Psoas muscle (tissue), 8 donors: Measurements from ENCODE around the gene YIF1A. TPM values are rescaled to one million over a fixed set of nuclear protein-coding genes. Genes with fewer than 3 reads are reported as not detected.

Experiments used
- ATAC-seq, 4 donors: fragments of 200-7000 bp; cut with Tn5 transposase; one replicate each; pipeline ENCODE4 v1.9.1; 2020; ENCODE audit warnings: moderate library complexity in 3 of 4, mild to moderate bottlenecking in 2 of 4
- DNase-seq, 2 donors: peaks; one replicate each; pipeline ENCODE4 v3.0.0-alpha.2; 2020
- H3K27ac ChIP-seq: fragments of 200-600 bp; one replicate; pipeline ENCODE4 v1.8.0; 2022
- H3K27me3 ChIP-seq, 3 donors: fragments of 200-600 bp in 1 of 3; one replicate each; pipeline versions ENCODE4 v1.6.1 to v1.8.0; 2013 to 2022; ENCODE audit warnings: low read length in 2 of 3, mild to moderate bottlenecking in 2 of 3, moderate library complexity in 1 of 3; ENCODE audit not compliant: insufficient read depth in 3 of 3
- H3K36me3 ChIP-seq, 2 donors: fragments of 200-600 bp in 1 of 2; one replicate each; pipeline versions ENCODE4 v1.6.1 to v1.8.0; 2013 to 2022; ENCODE audit warnings: low read depth in 1 of 2, mild to moderate bottlenecking in 1 of 2, moderate library complexity in 1 of 2; ENCODE audit not compliant: insufficient read depth in 1 of 2
- H3K4me1 ChIP-seq: fragments of 200-600 bp; one replicate; pipeline ENCODE4 v1.8.0; 2022
- H3K4me3 ChIP-seq: fragments of 200-600 bp; one replicate; pipeline ENCODE4 v1.8.0; 2022; ENCODE audit warnings: mild to moderate bottlenecking
- H3K9me3 ChIP-seq: fragments of 200-600 bp; one replicate; pipeline ENCODE4 v1.8.0; 2022
- WGBS, 3 donors: extraction: QIAGEN DNeasy Blood & Tissue Kit; methylation state at CpG; one replicate each; pipeline versions ENCODE4 v1.1.6 to v1.1.7; 2013; 5-methylcytosine and 5-hydroxymethylcytosine counted together
- intact Hi-C, 2 donors: fragments of 100-400 bp; cut with DNase I; formaldehyde crosslinking; loops; one replicate each; pipeline versions ENCODE4 v1.11.0 to v1.14.2; 2022
- polyA plus RNA-seq, 3 donors: library from polyadenylated mRNA; stranded (reverse); fragments of 200-250 nt; gene quantifications; one replicate each; pipeline ENCODE4 v1.2.3, GENCODE V29; 2013
- total RNA-seq, 4 donors: library from RNA; stranded (reverse); fragmentation: NEBNext Ultra II Directional in 2 of 4; extraction: Animal tissue kit (Norgen Biotek cat#: 25700) in 2 of 4; gene quantifications; one replicate each; pipeline versions ENCODE4 v1.2.1 to v1.2.4, GENCODE V29; 2021 to 2023
- TF ChIP-seq, protein P1 (sequence below): fragments of 200-600 bp; IDR thresholded peaks from one replicate; pipeline ENCODE4 v1.8.0; 2022; ENCODE audit warnings: antibody characterized with exemption
- donor health status: healthy with polysubstance abuse.
- donor health status: DM: no; HTN: no; CAD: no; lungs with moderate emphysema.
- donor health status: Bipolar disorder and iron deficiency.
- donor health status: healthy.
- donor health status: DM: yes; HTN: yes; CAD: no.
- donor health status: DM: no; HTN: no; CAD: no.
- donor health status: DM: no; HTN: no; CAD: no.
- donor health status: DM: yes; HTN: yes; CAD: no.

YIF1A gene
- total and polyA plus RNA-seq, 7 donors = 70.1 to 161 (median 87.4) TPM

GRCh38 chr11:66294626-66295620 lies 6.0 kb upstream of the YIF1A start:
- Histone ChIP-seq H3K27ac (no peak overlapping the region), H3K36me3 (no peaks in the 10 kb centered on the region), H3K9me3 (no peaks in the 10 kb centered on the region), H3K4me1 (peaks cover 3% of the 10 kb centered on the region), H3K27me3 (peaks cover 0 to 40% (median 14%) of the 10 kb centered on the region in 3 donors), H3K4me3 (no peak overlapping the region)
- ATAC-seq (no peak), DNase-seq (no peak)
- 72 to 83% (median 79%) methylated on average over 99 to 123 of the region's 123 CpGs for WGBS, 3 donors
- intact Hi-C loops = no loop called here
- TF ChIP-seq, protein P1, sequence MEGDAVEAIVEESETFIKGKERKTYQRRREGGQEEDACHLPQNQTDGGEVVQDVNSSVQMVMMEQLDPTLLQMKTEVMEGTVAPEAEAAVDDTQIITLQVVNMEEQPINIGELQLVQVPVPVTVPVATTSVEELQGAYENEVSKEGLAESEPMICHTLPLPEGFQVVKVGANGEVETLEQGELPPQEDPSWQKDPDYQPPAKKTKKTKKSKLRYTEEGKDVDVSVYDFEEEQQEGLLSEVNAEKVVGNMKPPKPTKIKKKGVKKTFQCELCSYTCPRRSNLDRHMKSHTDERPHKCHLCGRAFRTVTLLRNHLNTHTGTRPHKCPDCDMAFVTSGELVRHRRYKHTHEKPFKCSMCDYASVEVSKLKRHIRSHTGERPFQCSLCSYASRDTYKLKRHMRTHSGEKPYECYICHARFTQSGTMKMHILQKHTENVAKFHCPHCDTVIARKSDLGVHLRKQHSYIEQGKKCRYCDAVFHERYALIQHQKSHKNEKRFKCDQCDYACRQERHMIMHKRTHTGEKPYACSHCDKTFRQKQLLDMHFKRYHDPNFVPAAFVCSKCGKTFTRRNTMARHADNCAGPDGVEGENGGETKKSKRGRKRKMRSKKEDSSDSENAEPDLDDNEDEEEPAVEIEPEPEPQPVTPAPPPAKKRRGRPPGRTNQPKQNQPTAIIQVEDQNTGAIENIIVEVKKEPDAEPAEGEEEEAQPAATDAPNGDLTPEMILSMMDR = no peak

GRCh38 chr11:66293777-66294625 lies 5.1 kb upstream of the YIF1A start:
- TF ChIP-seq, protein P1 = no peak
- DNase-seq = no peak
- Histone ChIP-seq H3K27ac (no peak overlapping the region), H3K4me3 (no peak overlapping the region), H3K4me1 (peaks cover 7% of the 10 kb centered on the region), H3K36me3 (no peaks in the 10 kb centered on the region), H3K9me3 (no peaks in the 10 kb centered on the region), H3K27me3 (peaks cover 0 to 40% (median 14%) of the 10 kb centered on the region in 3 donors)
- intact Hi-C loops = no loop called here
- ATAC-seq = no peak
- 73 to 78% (median 76%) methylated on average over 26 to 30 of the region's 30 CpGs for WGBS, 3 donors

DNA sequence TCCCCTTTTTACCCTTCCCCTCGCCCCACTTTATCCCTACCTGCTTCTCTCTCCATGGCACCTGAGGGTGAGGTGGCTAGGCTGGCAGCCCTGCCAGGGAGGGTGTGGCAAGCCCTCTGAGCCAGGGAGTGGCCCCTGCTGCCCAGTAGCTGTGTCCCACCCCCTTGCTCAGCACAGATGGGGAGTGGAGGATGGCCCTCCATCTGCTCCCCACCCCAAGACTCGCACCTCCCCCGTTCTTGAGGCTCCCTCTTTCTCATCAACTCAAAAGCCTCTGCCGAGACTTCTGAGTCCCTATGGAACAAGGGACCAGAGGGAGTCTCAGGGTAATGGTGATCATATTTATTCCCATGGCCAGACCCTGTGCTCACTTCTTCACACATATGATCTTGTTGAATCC lies 4.4 kb upstream of the YIF1A start:
- no peaks in the 10 kb centered on the region for H3K9me3 ChIP-seq
- no peak overlapping the region for H3K27ac ChIP-seq
- DNase-seq (no peak), ATAC-seq (no peak)
- WGBS, 3 donors = 68 to 78% (median 70%) methylated on average over 4 of the region's 4 CpGs
- intact Hi-C loops = no loop called here
- peaks cover 0 to 40% (median 14%) of the 10 kb centered on the region in 3 donors for H3K27me3 ChIP-seq
- TF ChIP-seq, protein P1 = no peak
- no peak overlapping the region for H3K4me3 ChIP-seq
- no peaks in the 10 kb centered on the region for H3K36me3 ChIP-seq
- H3K4me1 ChIP-seq = peaks cover 8% of the 10 kb centered on the region

DNA sequence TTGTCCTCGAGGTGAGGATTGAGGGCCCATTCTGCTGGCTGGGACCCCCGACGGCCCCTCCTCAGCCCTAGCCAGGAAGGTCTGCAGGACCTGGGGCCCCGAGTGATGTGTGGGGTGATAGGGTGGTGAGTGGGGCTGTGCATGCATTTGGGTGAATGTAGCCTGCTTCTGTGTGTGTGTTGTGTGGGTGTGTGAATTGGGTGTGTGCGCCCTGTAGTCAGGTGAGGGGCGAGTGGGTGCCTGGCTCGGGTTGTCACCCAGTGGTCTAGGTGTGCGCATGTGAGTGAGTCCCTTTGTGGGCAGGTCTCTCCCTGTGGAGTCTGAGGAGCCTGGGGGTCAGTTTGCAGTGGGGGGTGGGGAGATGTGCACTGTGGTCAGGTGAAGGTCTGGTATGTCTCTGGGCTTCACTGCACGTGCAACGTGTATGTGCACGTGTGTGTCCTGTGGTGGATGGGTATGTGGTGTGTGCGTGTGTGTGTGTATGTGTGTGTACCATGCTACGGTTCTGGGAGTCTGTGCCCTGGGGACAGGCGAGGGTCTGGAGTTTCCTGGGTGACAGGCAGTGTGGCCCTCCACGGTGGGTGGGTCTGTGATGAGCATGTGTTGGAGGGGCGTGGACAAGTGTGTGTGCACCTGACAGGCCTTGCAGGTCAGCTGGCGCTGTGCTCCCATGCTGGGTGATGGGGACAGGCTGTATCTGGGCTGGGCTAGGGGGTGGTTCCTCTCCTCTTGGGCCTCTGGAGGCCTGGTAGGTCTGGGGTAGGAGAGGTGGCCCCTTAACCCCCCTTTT lies 3.8 kb upstream of the YIF1A start:
- H3K27me3 ChIP-seq = peaks cover 0 to 40% (median 14%) of the 10 kb centered on the region in 3 donors
- H3K27ac ChIP-seq = no peak overlapping the region
- ATAC-seq = no peak
- WGBS, 3 donors = 53 to 58% (median 57%) methylated on average over 17 of the region's 17 CpGs
- H3K36me3 ChIP-seq = no peaks in the 10 kb centered on the region
- intact Hi-C loops = no loop called here
- no peak for DNase-seq
- no peaks in the 10 kb centered on the region for H3K9me3 ChIP-seq
- TF ChIP-seq, protein P1 = no peak
- H3K4me3 ChIP-seq = peak overlapping the region; percentile 65
- H3K4me1 ChIP-seq = peaks cover 14% of the 10 kb centered on the region
